Measurements from ENCODE around the gene LAMA5.
A peak's percentile ranks its signal among the peaks of the same experiment; 100 is the strongest.

LAMA5 gene

DNA sequence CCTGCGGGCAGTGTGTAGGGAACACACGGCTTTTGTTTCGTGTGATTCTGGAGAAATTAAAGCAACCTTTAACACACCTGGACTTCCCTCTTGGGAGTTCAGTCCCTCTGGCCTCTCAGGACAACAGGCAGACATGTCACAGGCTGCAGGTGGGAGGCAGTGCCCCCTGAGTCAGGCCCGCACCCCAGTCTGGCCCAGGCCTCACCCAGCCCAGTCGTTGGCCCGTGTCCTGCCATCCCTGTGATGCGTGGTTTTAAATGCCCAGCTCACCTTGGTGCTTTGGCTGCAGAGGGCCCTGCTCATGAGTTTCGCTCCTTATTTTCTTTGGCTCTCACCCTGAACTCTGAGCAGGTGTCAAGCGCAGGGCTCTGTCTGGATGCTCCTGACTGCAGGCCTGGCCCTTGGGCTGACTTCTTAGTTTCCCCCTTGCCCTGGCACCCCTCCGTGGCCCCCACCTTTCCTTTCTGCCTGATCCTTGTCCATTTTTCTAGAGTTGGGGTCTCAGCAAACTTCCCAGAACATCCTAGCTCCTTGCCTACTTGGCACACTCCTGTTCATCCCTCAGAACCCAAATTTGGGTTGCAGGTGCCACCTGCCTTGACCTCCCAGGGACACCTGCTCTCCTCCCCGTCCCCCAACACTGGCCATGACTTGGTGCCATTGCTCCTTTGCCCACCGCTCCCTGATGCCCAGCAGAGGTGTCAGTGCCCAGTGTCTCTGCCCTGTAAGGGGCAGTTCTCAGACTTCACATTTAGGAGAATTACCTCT lies 42.2 kb upstream of the LAMA5 start:
- Histone ChIP-seq H3K27ac (ENCODE audit: low read depth in 2 of 2, low read length in 2 of 2) (peak overlapping the region; percentile 92 to 93), H3K4me1 (ENCODE audit: control insufficient read depth in 2 of 2, insufficient read depth in 2 of 2, low read length in 2 of 2) (peaks cover 66 to 70% of the 10 kb centered on the region in 2 donors), H3K9me3 (ENCODE audit: control insufficient read depth in 2 of 2, low read length in 2 of 2) (no peaks in the 10 kb centered on the region), H3K4me3 (ENCODE audit: low read length in 2 of 2) (peak overlapping the region; percentile 39), H3K9ac (ENCODE audit: low read depth in 1 of 2, low read length in 2 of 2) (no peak overlapping the region), H3K36me3 (ENCODE audit: control insufficient read depth in 2 of 2, insufficient read depth in 2 of 2, low read length in 2 of 2) (no peaks in the 10 kb centered on the region), H3K27me3 (ENCODE audit: control insufficient read depth in 2 of 2, insufficient read depth in 2 of 2, low read length in 2 of 2) (no peaks in the 10 kb centered on the region)

DNA sequence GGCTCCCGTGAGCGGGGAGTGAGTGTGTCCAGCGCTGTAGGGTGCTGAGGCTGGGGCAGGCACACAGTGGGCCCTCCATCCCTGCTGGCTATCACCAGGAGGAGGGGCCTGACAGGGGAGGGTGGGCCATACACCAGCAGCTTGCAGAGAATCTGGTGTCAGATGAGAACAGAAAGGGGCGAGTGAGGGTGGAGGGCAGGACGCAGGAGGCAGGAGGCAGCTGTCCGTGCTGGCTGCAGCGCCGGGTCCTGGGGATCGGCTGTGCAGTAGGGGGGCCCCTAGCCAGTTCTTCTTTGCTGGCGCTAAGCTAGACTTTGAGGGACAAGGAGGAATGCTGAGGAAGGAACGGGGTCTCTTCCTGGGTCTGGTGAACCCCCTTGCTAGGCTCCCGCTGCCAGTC lies 41.5 kb upstream of the LAMA5 start:
- Histone ChIP-seq H3K4me1 (ENCODE audit: control insufficient read depth in 2 of 2, insufficient read depth in 2 of 2, low read length in 2 of 2) (peaks cover 59 to 65% of the 10 kb centered on the region in 2 donors), H3K9ac (ENCODE audit: low read depth in 1 of 2, low read length in 2 of 2) (no peak overlapping the region), H3K27ac (ENCODE audit: low read depth in 2 of 2, low read length in 2 of 2) (no peak overlapping the region), H3K36me3 (ENCODE audit: control insufficient read depth in 2 of 2, insufficient read depth in 2 of 2, low read length in 2 of 2) (no peaks in the 10 kb centered on the region), H3K4me3 (ENCODE audit: low read length in 2 of 2) (no peak overlapping the region), H3K9me3 (ENCODE audit: control insufficient read depth in 2 of 2, low read length in 2 of 2) (no peaks in the 10 kb centered on the region), H3K27me3 (ENCODE audit: control insufficient read depth in 2 of 2, insufficient read depth in 2 of 2, low read length in 2 of 2) (no peaks in the 10 kb centered on the region)

DNA sequence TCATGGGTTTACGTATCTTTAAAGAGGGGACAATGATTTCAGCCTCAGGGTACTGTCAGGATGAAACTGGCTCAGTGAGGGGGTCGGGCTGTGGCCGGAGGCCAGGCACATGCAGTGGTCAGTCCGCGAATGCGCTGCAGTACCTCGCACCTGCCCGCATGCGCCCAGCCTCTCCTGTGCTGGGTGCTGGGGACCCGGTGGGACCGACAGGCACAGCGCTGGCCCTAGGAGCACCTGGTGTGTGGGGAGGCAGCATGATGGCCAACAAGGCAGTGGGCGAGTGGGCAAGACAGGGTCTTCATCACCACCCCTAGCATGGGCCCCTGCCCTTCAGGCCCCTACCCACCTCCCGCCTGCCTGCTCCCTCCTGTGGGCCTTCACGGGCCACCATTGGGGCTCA lies 40.9 kb upstream of the LAMA5 start:
- Histone ChIP-seq H3K9ac (ENCODE audit: low read depth in 1 of 2, low read length in 2 of 2) (peak overlapping the region; percentile 15 to 76), H3K4me3 (ENCODE audit: low read length in 2 of 2) (peak overlapping the region; percentile 59 to 67), H3K27ac (ENCODE audit: low read depth in 2 of 2, low read length in 2 of 2) (peak overlapping the region; percentile 80 to 82), H3K27me3 (ENCODE audit: control insufficient read depth in 2 of 2, insufficient read depth in 2 of 2, low read length in 2 of 2) (no peaks in the 10 kb centered on the region), H3K36me3 (ENCODE audit: control insufficient read depth in 2 of 2, insufficient read depth in 2 of 2, low read length in 2 of 2) (peaks cover 0 to 3% of the 10 kb centered on the region in 2 donors), H3K4me1 (ENCODE audit: control insufficient read depth in 2 of 2, insufficient read depth in 2 of 2, low read length in 2 of 2) (peaks cover 53 to 60% of the 10 kb centered on the region in 2 donors), H3K9me3 (ENCODE audit: control insufficient read depth in 2 of 2, low read length in 2 of 2) (no peaks in the 10 kb centered on the region)

DNA sequence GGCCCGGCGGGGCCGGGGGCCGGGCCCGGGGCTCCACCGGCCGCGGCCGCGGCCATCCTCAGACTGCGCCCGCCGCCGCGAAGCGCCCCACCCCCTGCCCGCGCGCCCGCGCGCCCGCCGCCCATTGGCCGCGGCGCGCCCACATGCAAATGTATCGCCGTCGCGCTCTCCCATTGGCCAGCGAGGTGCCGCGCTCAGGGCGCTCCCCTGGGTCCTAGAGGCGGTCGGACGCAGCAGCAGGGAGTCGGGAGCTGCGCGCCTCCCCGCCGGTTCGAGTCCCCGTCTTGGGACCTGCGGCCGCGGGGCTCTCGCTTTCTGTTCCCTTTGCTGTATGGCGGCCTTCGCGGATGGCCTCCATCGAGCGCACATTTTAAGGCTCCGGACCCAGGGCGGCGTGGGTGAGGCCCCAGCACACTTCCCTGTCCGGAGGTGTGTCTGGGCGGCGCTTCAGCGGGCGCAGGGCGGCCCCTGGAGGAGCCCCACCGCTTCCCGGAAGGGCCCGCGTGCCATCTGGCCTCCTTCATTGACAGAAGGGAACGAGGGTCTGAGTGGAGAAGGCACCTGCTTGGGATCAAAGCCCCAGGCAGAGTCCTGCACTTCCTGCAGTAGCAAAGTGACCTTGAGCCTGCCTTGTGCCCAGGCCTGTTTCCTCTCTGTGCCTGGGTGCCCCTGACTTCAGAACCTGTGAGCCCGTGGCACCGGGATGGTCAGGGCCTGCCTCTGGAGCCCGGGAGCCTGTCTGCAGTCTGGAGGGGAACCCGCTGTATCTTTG lies 40.3 kb upstream of the LAMA5 start, which contains the start of gene CABLES2:
CABLES2 (minus strand) TSS at position 65 of the 772 bp plus-strand sequence; CDS start at position 56, 9 bp downstream.
- no peaks in the 10 kb centered on the region for H3K9me3 ChIP-seq (ENCODE audit: control insufficient read depth in 2 of 2, low read length in 2 of 2)
- peaks cover 50 to 54% of the 10 kb centered on the region in 2 donors for H3K4me1 ChIP-seq (ENCODE audit: control insufficient read depth in 2 of 2, insufficient read depth in 2 of 2, low read length in 2 of 2)

DNA sequence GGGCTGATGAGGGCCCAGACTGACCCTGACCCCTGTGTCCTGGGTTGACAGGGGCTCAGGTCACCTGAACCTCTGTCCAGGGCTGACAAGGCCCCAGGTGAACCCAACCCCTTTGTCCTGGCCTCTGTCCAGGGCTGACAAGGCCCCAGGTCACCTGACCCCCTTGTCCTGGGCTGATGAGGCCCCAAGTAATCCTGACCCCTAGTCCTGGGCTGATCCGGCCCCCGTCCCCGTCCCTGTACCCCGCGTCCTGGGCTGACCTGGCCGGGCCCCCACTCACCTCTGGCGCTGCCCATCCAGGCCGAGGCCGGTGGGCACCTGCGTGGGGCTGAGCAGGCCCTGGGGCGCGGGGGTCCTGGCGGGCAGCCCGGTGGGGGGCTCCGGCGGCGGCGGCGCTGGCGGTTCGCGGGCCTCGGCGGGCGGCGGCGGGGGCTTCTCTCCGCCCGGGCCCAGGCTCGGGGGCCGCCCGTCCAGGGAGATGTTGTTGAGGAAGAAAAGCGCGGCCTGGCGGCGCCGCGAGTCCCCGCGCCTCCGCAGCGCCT lies 39.6 kb upstream of the LAMA5 start:
- Histone ChIP-seq H3K9ac (ENCODE audit: low read depth in 1 of 2, low read length in 2 of 2) (peak overlapping the region; percentile 72 to 82), H3K4me3 (ENCODE audit: low read length in 2 of 2) (peak overlapping the region; percentile 66 to 79), H3K9me3 (ENCODE audit: control insufficient read depth in 2 of 2, low read length in 2 of 2) (no peaks in the 10 kb centered on the region), H3K4me1 (ENCODE audit: control insufficient read depth in 2 of 2, insufficient read depth in 2 of 2, low read length in 2 of 2) (peaks cover 46 to 47% of the 10 kb centered on the region in 2 donors), H3K27me3 (ENCODE audit: control insufficient read depth in 2 of 2, insufficient read depth in 2 of 2, low read length in 2 of 2) (no peaks in the 10 kb centered on the region), H3K36me3 (ENCODE audit: control insufficient read depth in 2 of 2, insufficient read depth in 2 of 2, low read length in 2 of 2) (peaks cover 0 to 7% of the 10 kb centered on the region in 2 donors), H3K27ac (ENCODE audit: low read depth in 2 of 2, low read length in 2 of 2) (no peak overlapping the region)

More for the DNA sequence above, 40.3 kb upstream of the LAMA5 start, which contains the start of gene CABLES2:
- Histone ChIP-seq H3K27me3 (ENCODE audit: control insufficient read depth in 2 of 2, insufficient read depth in 2 of 2, low read length in 2 of 2) (no peaks in the 10 kb centered on the region), H3K27ac (ENCODE audit: low read depth in 2 of 2, low read length in 2 of 2) (peak within 1 kb of the TSS; percentile 80 to 82), H3K36me3 (ENCODE audit: control insufficient read depth in 2 of 2, insufficient read depth in 2 of 2, low read length in 2 of 2) (peaks cover 0 to 7% of the 10 kb centered on the region in 2 donors), H3K9ac (ENCODE audit: low read depth in 1 of 2, low read length in 2 of 2) (peak within 1 kb of the TSS; percentile 72 to 82), H3K4me3 (ENCODE audit: low read length in 2 of 2) (peak within 1 kb of the TSS; percentile 67 to 79)

DNA sequence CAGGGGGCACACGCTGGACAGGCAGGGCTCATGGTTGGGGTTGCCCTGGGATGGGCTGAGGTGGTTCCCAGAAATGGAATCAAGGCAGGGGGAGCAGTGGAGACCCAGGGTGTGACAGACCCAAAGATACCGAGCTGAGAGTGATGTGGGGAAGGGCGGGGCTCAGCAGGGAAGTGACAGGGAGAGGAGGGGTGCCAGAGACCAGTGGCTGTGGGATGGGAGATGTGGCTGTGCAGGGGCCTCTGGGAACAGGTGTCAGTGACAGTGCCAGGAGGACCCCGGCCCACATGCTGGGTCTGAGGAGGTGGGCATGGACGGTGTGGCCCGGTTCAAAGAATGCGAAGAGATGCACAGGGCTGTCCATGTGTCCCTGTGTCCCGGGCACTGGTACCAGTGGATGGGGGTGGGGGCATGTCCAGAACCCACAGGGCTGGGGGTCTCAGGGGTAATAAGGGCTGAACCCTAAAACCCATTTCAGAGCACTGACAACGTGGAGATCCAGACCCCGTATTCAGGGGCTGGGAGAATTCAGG lies 38.9 kb upstream of the LAMA5 start:
- no peak overlapping the region for H3K27ac ChIP-seq (ENCODE audit: low read depth in 2 of 2, low read length in 2 of 2)
- H3K36me3 ChIP-seq (ENCODE audit: control insufficient read depth in 2 of 2, insufficient read depth in 2 of 2, low read length in 2 of 2) = peaks cover 0 to 7% of the 10 kb centered on the region in 2 donors
- peak overlapping the region; percentile 72 to 82 for H3K9ac ChIP-seq (ENCODE audit: low read depth in 1 of 2, low read length in 2 of 2)
- no peaks in the 10 kb centered on the region for H3K9me3 ChIP-seq (ENCODE audit: control insufficient read depth in 2 of 2, low read length in 2 of 2)
- H3K4me1 ChIP-seq (ENCODE audit: control insufficient read depth in 2 of 2, insufficient read depth in 2 of 2, low read length in 2 of 2) = peaks cover 40% of the 10 kb centered on the region in 2 donors
- H3K4me3 ChIP-seq (ENCODE audit: low read length in 2 of 2) = peak overlapping the region; percentile 66 to 79
- no peaks in the 10 kb centered on the region for H3K27me3 ChIP-seq (ENCODE audit: control insufficient read depth in 2 of 2, insufficient read depth in 2 of 2, low read length in 2 of 2)

DNA sequence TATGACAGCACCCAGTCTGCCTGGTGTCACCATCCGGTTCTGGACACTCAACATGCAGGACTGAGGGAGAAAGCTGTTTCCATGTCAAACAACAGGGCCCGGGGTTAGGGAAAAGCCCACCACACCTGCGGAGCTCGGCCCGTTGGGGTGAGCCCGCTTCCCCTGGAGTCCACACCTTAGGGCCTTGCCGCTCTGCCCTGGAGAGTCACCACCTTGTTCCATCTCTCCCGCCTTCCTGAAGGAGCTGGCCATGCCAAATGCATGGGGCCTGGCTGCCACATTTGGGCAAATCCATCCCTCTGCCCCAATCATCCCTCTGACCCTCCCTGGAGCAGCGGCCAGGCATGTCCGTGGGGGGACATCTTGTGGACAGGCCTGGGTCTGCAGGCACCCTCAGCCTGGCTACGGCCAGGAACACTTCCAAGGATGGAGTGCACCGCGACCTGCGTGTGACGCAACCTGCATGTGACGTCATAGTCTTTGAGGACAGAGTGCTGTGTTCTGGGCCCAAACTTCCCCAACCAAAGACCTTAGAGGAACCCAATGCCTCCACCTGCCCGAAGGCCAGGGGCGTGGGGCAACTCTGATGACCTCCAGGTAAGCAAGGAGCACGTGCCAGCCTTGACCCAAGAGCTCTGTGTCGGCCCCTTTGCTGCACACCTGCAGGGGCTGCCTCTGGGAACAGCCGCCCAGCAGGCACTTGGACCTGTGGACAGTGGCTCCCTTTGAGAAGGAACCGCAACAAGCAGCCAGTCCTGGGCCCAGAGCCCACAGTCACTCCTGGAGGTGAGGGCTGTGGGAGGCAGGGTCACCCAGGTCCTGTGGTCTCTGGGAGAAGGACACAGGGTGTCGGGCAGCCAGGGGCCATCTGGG lies 38.2 kb upstream of the LAMA5 start:
- Histone ChIP-seq H3K9ac (ENCODE audit: low read depth in 1 of 2, low read length in 2 of 2) (no peak overlapping the region), H3K27me3 (ENCODE audit: control insufficient read depth in 2 of 2, insufficient read depth in 2 of 2, low read length in 2 of 2) (no peaks in the 10 kb centered on the region), H3K4me1 (ENCODE audit: control insufficient read depth in 2 of 2, insufficient read depth in 2 of 2, low read length in 2 of 2) (peaks cover 33 to 34% of the 10 kb centered on the region in 2 donors), H3K4me3 (ENCODE audit: low read length in 2 of 2) (peak overlapping the region; percentile 9 to 13), H3K9me3 (ENCODE audit: control insufficient read depth in 2 of 2, low read length in 2 of 2) (no peaks in the 10 kb centered on the region), H3K36me3 (ENCODE audit: control insufficient read depth in 2 of 2, insufficient read depth in 2 of 2, low read length in 2 of 2) (peaks cover 0 to 7% of the 10 kb centered on the region in 2 donors), H3K27ac (ENCODE audit: low read depth in 2 of 2, low read length in 2 of 2) (no peak overlapping the region)

DNA sequence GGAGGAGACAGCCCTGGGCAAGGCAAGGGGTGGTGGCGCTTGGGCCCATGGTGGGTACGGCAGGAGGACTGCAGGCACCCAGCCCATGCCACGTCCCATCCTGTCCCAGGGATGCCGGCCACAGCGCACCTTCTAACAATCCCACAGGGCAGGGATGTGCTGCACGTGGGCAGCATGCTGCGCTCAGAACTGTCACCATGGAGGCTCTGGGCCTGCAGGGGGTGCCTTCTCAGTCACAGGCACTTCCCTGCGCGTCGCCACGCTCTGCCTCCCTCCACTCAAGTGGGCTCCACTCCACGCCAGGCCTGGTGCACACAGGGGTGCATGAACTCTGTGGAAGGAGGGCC lies 37.6 kb upstream of the LAMA5 start:
- Histone ChIP-seq H3K27me3 (ENCODE audit: control insufficient read depth in 2 of 2, insufficient read depth in 2 of 2, low read length in 2 of 2) (no peaks in the 10 kb centered on the region), H3K4me1 (ENCODE audit: control insufficient read depth in 2 of 2, insufficient read depth in 2 of 2, low read length in 2 of 2) (peaks cover 27% of the 10 kb centered on the region in 2 donors), H3K36me3 (ENCODE audit: control insufficient read depth in 2 of 2, insufficient read depth in 2 of 2, low read length in 2 of 2) (peaks cover 0 to 7% of the 10 kb centered on the region in 2 donors), H3K4me3 (ENCODE audit: low read length in 2 of 2) (no peak overlapping the region), H3K27ac (ENCODE audit: low read depth in 2 of 2, low read length in 2 of 2) (no peak overlapping the region), H3K9ac (ENCODE audit: low read depth in 1 of 2, low read length in 2 of 2) (no peak overlapping the region), H3K9me3 (ENCODE audit: control insufficient read depth in 2 of 2, low read length in 2 of 2) (no peaks in the 10 kb centered on the region)

DNA sequence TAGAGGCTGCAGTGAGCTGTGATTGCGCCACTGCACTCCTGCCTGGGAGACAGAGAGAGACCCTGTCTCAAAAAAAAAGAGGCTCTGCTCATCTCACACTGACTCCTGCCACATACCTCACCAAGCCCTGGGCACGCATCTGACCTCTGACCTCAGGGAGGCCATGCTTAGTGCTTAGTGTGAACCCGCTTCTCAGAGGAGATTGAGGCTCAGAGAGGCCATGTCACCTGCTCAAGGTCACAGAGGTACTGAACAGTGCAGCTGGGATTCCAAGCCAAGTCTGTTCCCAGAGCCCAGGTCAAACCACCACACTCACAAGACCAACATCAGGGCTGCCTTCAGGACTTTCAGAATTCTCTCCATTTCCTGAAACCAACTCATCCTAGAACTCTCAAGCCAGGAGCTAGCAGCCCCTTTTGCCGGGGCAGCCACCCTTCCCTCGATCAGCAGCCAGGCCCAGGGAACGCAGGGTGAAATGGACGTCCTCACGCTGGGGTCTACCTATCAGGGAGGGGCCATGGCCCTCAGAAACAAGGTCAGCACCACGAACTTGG lies 37.1 kb upstream of the LAMA5 start:
- peaks cover 0 to 7% of the 10 kb centered on the region in 2 donors for H3K36me3 ChIP-seq (ENCODE audit: control insufficient read depth in 2 of 2, insufficient read depth in 2 of 2, low read length in 2 of 2)
- H3K4me3 ChIP-seq (ENCODE audit: low read length in 2 of 2) = no peak overlapping the region
- H3K4me1 ChIP-seq (ENCODE audit: control insufficient read depth in 2 of 2, insufficient read depth in 2 of 2, low read length in 2 of 2) = peaks cover 22 to 23% of the 10 kb centered on the region in 2 donors
- H3K9me3 ChIP-seq (ENCODE audit: control insufficient read depth in 2 of 2, low read length in 2 of 2) = no peaks in the 10 kb centered on the region
- no peak overlapping the region for H3K9ac ChIP-seq (ENCODE audit: low read depth in 1 of 2, low read length in 2 of 2)
- no peak overlapping the region for H3K27ac ChIP-seq (ENCODE audit: low read depth in 2 of 2, low read length in 2 of 2)
- no peaks in the 10 kb centered on the region for H3K27me3 ChIP-seq (ENCODE audit: control insufficient read depth in 2 of 2, insufficient read depth in 2 of 2, low read length in 2 of 2)
